Endothelial cell (in vitro differentiated cells): Measurements from ENCODE around the gene POLD3. TPM values are rescaled to one million over a fixed set of nuclear protein-coding genes. Genes with fewer than 3 reads are reported as not detected.

Source experiments
- DNase-seq: peaks from one replicate; pipeline ENCODE4 v3.0.0; 2021; ENCODE audit warnings: low spot score
- H3K27ac Mint-ChIP-seq: one replicate; pipeline ENCODE4 v1.8.0; 2021; ENCODE audit warnings: mixed read lengths, inconsistent platforms; ENCODE audit not compliant: unreplicated experiment
- H3K27me3 Mint-ChIP-seq: one replicate; pipeline ENCODE4 v1.8.0; 2021; ENCODE audit warnings: mild to moderate bottlenecking, moderate library complexity, mixed read lengths, inconsistent platforms; ENCODE audit not compliant: unreplicated experiment
- H3K36me3 Mint-ChIP-seq: one replicate; pipeline ENCODE4 v1.8.0; 2021; ENCODE audit warnings: mild to moderate bottlenecking, low read depth, mixed read lengths, inconsistent platforms; ENCODE audit not compliant: unreplicated experiment
- H3K4me1 Mint-ChIP-seq: one replicate; pipeline ENCODE4 v1.8.0; 2021; ENCODE audit warnings: mild to moderate bottlenecking, mixed read lengths, inconsistent platforms; ENCODE audit not compliant: unreplicated experiment
- H3K4me3 Mint-ChIP-seq: one replicate; pipeline ENCODE4 v1.8.0; 2021; ENCODE audit warnings: mild to moderate bottlenecking, mixed read lengths, inconsistent platforms; ENCODE audit not compliant: unreplicated experiment
- H3K9me3 Mint-ChIP-seq: one replicate; pipeline ENCODE4 v1.8.0; 2021; ENCODE audit warnings: mixed read lengths, inconsistent platforms; ENCODE audit not compliant: unreplicated experiment
- CTCF ChIP-seq: fragments of 200-600 bp; sonication (generic); IDR thresholded peaks from one replicate; pipeline ENCODE4 v1.5.0; 2021; ENCODE audit warnings: antibody characterized with exemption; ENCODE audit not compliant: unreplicated experiment
- total RNA-seq: library from RNA; stranded (reverse); fragmentation: NEBNext Ultra II Directional; extraction: Animal tissue kit (Norgen Biotek cat#: 25700); gene quantifications from one replicate; pipeline ENCODE4 v1.2.1, GENCODE V29; 2021; ENCODE audit not compliant: unreplicated experiment

POLD3 gene
- total RNA-seq, 1 donor from 2014 or later: 16.0 TPM

GRCh38 chr11:74678591-74679512 is 86.5 kb downstream of the POLD3 start:
- Mint-ChIP-seq H3K27me3 (peaks cover 14% of the 10 kb centered on the region), H3K9me3 (no peaks in the 10 kb centered on the region), H3K4me3 (no peak overlapping the region), H3K27ac (no peak overlapping the region), H3K4me1 (no peaks in the 10 kb centered on the region), H3K36me3 (no peaks in the 10 kb centered on the region)
- no peak for TF ChIP-seq CTCF
- DNase-seq: no peak

GRCh38 chr11:74679513-74679865 is 87.1 kb downstream of the POLD3 start:
- no peaks in the 10 kb centered on the region for H3K4me1 Mint-ChIP-seq
- H3K27ac Mint-ChIP-seq: no peak overlapping the region
- no peaks in the 10 kb centered on the region for H3K9me3 Mint-ChIP-seq
- no peak for TF ChIP-seq CTCF
- H3K4me3 Mint-ChIP-seq: no peak overlapping the region
- peaks cover 15% of the 10 kb centered on the region for H3K27me3 Mint-ChIP-seq
- H3K36me3 Mint-ChIP-seq: no peaks in the 10 kb centered on the region
- no peak for DNase-seq

GRCh38 chr11:74680035-74680671 is 87.8 kb downstream of the POLD3 start:
- no peak for DNase-seq
- Mint-ChIP-seq H3K27me3 (peaks cover 15% of the 10 kb centered on the region), H3K27ac (no peak overlapping the region), H3K9me3 (no peaks in the 10 kb centered on the region), H3K4me3 (no peak overlapping the region), H3K4me1 (peaks cover 1% of the 10 kb centered on the region), H3K36me3 (no peaks in the 10 kb centered on the region)
- no peak for TF ChIP-seq CTCF

- Mint-ChIP-seq H3K36me3 (no peaks in the 10 kb centered on the region), H3K27ac (no peak overlapping the region), H3K4me3 (no peak overlapping the region), H3K27me3 (peaks cover 12% of the 10 kb centered on the region), H3K9me3 (no peaks in the 10 kb centered on the region), H3K4me1 (peaks cover 2% of the 10 kb centered on the region)
- TF ChIP-seq CTCF: no peak
- DNase-seq: no peak
Measured at GRCh38 chr11:74680703-74681531, 88.5 kb downstream of the POLD3 start.
